Choroid plexus epithelial cell (primary cell): Measurements from ENCODE around the gene EDC3.

Experiments
- DNase-seq: peaks from one replicate; pipeline ENCODE4 v3.0.0-alpha.2; 2010; ENCODE audit warnings: low read depth
- H3K4me3 ChIP-seq: 2 replicates; pipeline ENCODE4 v1.5.1; 2011; ENCODE audit warnings: low read depth, mild to moderate bottlenecking, control low read depth, low read length, moderate library complexity
- TF ChIP-seq, protein P1 (sequence below): conservative IDR thresholded peaks from 2 replicates; pipeline ENCODE4 v1.5.1; 2011; ENCODE audit warnings: low read depth, mild to moderate bottlenecking, control low read depth, inconsistent platforms, low read length, moderate library complexity

Gene EDC3

DNA sequence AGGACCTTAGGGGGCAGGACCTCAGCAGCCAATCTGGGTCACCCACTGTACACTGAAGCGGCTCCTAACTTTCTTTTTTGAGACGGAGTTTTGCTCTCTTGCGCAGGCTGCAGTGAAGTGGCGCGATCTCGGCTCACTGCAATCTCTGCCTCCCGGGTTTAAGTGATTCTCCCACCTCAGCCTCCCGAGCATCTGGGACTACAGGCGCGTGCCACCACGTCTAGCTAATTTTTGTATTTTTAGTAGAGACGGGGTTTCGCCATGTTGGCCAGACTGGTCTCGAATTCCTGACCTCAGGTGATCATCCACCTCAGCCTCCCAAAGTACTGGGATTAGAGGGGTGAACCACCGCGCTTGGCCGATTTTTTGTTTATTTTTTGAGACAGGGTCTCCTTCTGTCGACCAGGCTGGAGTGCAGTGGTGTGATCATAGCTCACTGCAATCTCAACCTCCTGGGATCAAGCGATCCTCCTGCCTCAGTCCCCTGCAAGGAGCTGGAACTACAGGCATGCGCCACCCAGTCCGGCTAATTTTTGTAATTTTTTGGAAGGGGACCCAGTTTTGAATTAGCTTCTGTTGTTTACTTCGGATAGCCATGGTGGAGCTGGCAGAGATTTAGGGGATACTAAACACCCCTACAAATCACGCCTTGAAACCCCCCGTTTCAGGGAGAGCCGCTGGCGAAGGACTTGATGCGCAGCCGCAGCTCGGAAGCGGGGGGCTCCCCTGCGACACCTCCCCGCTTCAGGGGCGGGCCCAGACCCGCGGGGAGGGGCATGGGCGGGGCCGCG lies 81.7 kb downstream of the EDC3 start:
- H3K4me3 ChIP-seq: peak overlapping the region; percentile 97
- TF ChIP-seq, protein P1, sequence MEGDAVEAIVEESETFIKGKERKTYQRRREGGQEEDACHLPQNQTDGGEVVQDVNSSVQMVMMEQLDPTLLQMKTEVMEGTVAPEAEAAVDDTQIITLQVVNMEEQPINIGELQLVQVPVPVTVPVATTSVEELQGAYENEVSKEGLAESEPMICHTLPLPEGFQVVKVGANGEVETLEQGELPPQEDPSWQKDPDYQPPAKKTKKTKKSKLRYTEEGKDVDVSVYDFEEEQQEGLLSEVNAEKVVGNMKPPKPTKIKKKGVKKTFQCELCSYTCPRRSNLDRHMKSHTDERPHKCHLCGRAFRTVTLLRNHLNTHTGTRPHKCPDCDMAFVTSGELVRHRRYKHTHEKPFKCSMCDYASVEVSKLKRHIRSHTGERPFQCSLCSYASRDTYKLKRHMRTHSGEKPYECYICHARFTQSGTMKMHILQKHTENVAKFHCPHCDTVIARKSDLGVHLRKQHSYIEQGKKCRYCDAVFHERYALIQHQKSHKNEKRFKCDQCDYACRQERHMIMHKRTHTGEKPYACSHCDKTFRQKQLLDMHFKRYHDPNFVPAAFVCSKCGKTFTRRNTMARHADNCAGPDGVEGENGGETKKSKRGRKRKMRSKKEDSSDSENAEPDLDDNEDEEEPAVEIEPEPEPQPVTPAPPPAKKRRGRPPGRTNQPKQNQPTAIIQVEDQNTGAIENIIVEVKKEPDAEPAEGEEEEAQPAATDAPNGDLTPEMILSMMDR: no peak
- DNase-seq: no peak

DNA sequence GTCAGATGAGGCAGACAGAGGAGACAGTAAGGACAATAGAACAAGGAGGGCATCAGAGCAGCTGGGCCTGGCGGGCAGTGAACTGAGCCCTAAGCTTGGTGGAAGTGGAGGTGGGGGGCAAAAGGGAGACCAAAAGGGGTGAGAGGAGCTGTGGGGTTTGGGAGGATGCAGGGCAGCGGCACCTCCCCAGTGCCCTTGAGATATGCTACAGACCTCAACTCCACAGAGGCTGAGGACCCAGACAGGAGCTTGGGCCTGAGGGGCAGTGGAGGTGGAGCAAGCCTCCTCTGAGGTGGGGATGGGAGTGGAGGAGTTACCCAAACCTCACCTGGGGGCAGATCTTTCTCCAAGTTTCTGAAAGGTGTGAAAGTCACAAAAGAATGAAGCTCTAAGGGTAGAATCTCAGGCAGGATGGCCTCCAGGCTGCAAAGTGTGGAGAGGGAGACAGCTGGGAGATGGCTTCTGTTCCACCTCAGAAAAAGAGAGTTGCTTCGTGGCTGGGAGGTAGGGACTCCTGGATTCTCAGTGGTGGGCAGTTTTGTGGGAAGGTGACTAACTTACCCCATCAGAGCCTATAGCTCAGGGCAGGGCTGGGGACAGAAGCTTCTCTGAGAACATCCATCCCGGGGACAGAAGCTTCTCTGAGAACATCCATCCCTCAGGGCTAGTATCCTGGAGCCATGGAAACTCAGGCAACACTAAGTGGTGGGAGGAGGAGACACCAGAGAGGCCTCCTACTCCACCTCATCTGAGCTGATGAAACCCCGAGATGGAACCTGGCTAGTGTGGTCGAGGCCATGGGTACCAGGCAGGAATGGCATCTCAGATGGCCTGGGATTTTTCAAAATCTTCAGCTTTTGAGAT lies 82.5 kb downstream of the EDC3 start:
- no peak overlapping the region for H3K4me3 ChIP-seq
- TF ChIP-seq, protein P1: no peak
- DNase-seq: no peak

DNA sequence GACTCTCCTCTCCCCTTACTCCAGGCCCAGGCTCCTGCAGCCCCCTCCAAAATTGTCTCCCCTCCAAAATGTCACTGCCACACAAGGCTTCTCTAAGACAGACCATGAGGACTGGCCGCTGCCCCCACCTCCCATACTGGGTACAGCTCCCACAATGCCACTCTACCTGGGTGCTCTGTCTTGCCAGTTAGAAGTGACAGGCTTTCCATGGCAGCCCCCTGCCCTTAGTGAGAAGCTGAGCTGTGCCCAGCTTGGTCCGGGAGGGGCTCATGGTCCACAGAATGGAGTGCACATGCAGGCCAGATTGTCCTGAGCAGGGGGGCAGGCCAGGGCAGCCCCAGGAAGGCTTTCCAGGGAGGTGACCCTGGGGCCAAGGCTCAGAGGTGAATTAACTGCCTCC lies 83.1 kb downstream of the EDC3 start:
- no peak overlapping the region for H3K4me3 ChIP-seq
- TF ChIP-seq, protein P1: no peak
- no peak for DNase-seq

DNA sequence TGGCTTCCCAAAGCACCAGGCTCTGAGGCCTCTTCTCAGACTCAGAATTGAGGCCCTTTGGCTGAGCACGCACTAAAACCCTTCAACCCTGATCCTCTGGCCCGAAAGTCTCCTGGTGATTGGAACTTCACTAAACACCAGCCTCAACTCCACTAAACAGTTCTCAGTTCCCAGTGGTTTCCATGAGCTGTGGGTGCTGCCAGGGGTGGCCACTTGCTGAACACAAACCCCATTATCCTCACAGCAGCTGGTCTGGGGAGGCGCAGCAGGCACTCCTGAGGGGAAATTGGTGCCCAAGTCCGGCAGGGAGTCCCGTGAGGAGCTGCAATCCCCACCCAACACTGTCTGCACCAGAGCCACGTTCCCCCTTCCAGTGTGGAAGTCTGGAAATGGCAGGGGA lies 84.0 kb downstream of the EDC3 start:
- no peak for DNase-seq
- no peak overlapping the region for H3K4me3 ChIP-seq
- TF ChIP-seq, protein P1: no peak

DNA sequence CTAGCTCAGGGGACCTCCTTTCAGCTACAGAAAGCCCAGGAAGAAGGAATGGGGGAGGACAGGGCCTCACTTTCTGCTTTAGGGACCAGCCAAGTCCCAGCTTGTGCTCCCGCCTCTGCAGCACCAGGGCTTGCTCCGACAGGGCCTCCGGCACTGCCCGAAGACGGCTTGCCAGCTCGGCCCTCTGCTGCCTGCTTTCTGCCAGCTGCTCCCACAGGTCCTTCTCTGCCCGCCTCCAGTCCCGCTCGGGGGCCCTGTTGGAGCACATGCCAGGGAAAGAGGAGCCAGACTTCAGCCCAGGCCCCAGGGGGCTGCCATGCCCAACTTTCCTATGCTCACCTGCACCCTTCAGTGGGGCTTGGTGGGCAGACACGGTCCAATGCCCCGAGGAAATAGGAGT lies 84.5 kb downstream of the EDC3 start:
- H3K4me3 ChIP-seq: no peak overlapping the region
- no peak for DNase-seq
- TF ChIP-seq, protein P1: no peak

DNA sequence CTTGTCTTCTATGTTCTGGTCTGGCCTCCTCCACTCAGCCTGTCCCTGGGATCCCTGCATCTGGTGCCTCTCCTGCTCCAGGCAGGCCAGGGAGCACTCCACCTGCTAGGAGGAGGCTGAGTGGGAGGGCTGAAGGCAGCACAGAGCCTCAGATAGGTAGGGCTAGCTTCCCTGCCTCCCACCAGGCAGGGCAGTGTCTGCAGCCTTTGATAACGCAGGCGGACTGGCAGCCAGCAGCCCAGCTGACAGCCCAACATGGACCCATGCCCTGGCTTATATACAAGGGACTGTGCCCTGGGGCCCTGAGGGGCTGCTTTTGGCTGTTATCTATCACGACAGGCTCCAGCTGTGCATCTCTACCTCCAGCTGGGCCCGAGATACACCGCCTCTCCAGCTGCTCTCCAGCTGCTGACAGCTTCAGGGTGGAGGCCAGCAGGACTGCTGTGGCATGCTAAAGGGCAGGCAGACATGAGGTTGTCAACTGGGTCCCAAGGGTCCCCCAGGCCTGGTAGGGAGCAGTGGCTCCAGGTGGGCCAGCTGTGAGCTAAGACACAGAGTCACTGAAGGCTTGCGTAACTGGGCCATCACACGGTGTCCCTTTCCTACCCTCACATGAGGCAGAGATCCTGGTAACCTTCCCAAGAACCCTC lies 85.4 kb downstream of the EDC3 start:
- TF ChIP-seq, protein P1: no peak
- H3K4me3 ChIP-seq: no peak overlapping the region
- DNase-seq: peak; percentile 35
